CD14-positive monocyte (primary cell): ENCODE data around the gene IFT25. TPM values are rescaled to one million over a fixed set of nuclear protein-coding genes. Genes with fewer than 3 reads are reported as not detected.

Experiments
- DNase-seq, 3 donors: peaks; one replicate each; pipeline ENCODE4 v3.0.0-alpha.2; 2011 to 2022
- H2AFZ ChIP-seq: 2 replicates; pipeline ENCODE4 v1.6.0; 2012; ENCODE audit warnings: mild to moderate bottlenecking, low read depth, low read length, inconsistent platforms; ENCODE audit not compliant: insufficient read depth, poor library complexity, severe bottlenecking
- H3K27ac ChIP-seq, 2 donors: 1 replicate in 1 of 2; 2 replicates in 1 of 2; pipeline ENCODE4 v1.5.1; 2012 to 2013; ENCODE audit warnings: low read length in 2 of 2, control low read depth in 1 of 2, inconsistent platforms in 1 of 2, low read depth in 1 of 2, mild to moderate bottlenecking in 1 of 2
- H3K27me3 ChIP-seq, 2 donors: one replicate each; pipeline versions ENCODE4 v1.6.0 to v1.6.1; 2011 to 2013; ENCODE audit warnings: low read length in 2 of 2; ENCODE audit not compliant: control insufficient read depth in 2 of 2, insufficient read depth in 2 of 2
- H3K36me3 ChIP-seq, 2 donors: replicated peaks in 1 of 2; 1 replicate in 1 of 2; 2 replicates in 1 of 2; pipeline versions ENCODE4 v1.5.1 to v1.6.1; 2012 to 2013; ENCODE audit warnings: low read length in 2 of 2, control low read depth in 1 of 2, inconsistent platforms in 1 of 2, mild to moderate bottlenecking in 1 of 2; ENCODE audit not compliant: insufficient read depth in 2 of 2, control insufficient read depth in 1 of 2
- H3K4me1 ChIP-seq, 2 donors: 1 replicate in 1 of 2; 2 replicates in 1 of 2; pipeline versions ENCODE4 v1.5.1 to v1.6.1; 2012 to 2013; ENCODE audit warnings: low read length in 2 of 2, control low read depth in 1 of 2, inconsistent platforms in 1 of 2, mild to moderate bottlenecking in 1 of 2, moderate library complexity in 1 of 2; ENCODE audit not compliant: insufficient read depth in 2 of 2, control insufficient read depth in 1 of 2
- H3K4me2 ChIP-seq: replicated peaks from 2 replicates; pipeline ENCODE3; 2012; ENCODE audit warnings: low read length, moderate library complexity, mild to moderate bottlenecking; ENCODE audit not compliant: poor library complexity, severe bottlenecking; ENCODE audit errors: extremely low read depth
- H3K4me3 ChIP-seq, 3 experiments: fragments of 200-600 bp in 1 of 3; sonication (generic) in 1 of 3; replicated peaks in 1 of 3; 1 replicate in 2 of 3; 2 replicates in 1 of 3; pipeline ENCODE4 v1.5.1; 2011 to 2013; ENCODE audit warnings: low read length in 3 of 3, mild to moderate bottlenecking in 3 of 3, control low read depth in 2 of 3, low read depth in 2 of 3, inconsistent platforms in 1 of 3, moderate library complexity in 1 of 3
- H3K79me2 ChIP-seq: 2 replicates; pipeline ENCODE4 v1.6.0; 2012; ENCODE audit warnings: mild to moderate bottlenecking, control low read depth, inconsistent platforms, low read length, moderate library complexity; ENCODE audit not compliant: insufficient read depth
- H3K9ac ChIP-seq: 2 replicates; pipeline ENCODE4 v1.6.0; 2017; ENCODE audit warnings: low read length, mild to moderate bottlenecking; ENCODE audit not compliant: insufficient read depth, poor library complexity, severe bottlenecking
- H3K9me3 ChIP-seq, 2 donors: replicated peaks in 1 of 2; 1 replicate in 1 of 2; 2 replicates in 1 of 2; pipeline versions ENCODE4 v1.5.1 to v1.6.1; 2012 to 2013; ENCODE audit warnings: low read length in 2 of 2, control low read depth in 1 of 2; ENCODE audit not compliant: control insufficient read depth in 1 of 2, insufficient read depth in 1 of 2
- H4K20me1 ChIP-seq: 2 replicates; pipeline ENCODE4 v1.6.0; 2012; ENCODE audit warnings: mild to moderate bottlenecking, low read length, control low read depth, moderate library complexity; ENCODE audit not compliant: insufficient read depth
- H3K27ac Mint-ChIP-seq, 7 donors: one replicate each; pipeline ENCODE4 v1.8.0; 2020; ENCODE audit warnings: mild to moderate bottlenecking in 7 of 7, mixed read lengths in 7 of 7, moderate library complexity in 6 of 7, inconsistent platforms in 2 of 7
- H3K27me3 Mint-ChIP-seq, 3 donors: one replicate each; pipeline ENCODE4 v1.8.0; 2021 to 2022; ENCODE audit warnings: low read depth in 3 of 3, mild to moderate bottlenecking in 3 of 3, mixed read lengths in 3 of 3, moderate library complexity in 3 of 3, inconsistent platforms in 1 of 3
- H3K36me3 Mint-ChIP-seq, 2 donors: one replicate each; pipeline ENCODE4 v1.8.0; 2020; ENCODE audit warnings: mixed read lengths in 2 of 2, inconsistent platforms in 1 of 2, mild to moderate bottlenecking in 1 of 2
- H3K4me1 Mint-ChIP-seq: one replicate; pipeline ENCODE4 v1.8.0; 2020; ENCODE audit warnings: mild to moderate bottlenecking, mixed read lengths
- H3K4me3 Mint-ChIP-seq, 2 donors: one replicate each; pipeline ENCODE4 v1.8.0; 2020; ENCODE audit warnings: mild to moderate bottlenecking in 2 of 2, mixed read lengths in 2 of 2, moderate library complexity in 1 of 2
- H3K9me3 Mint-ChIP-seq, 7 donors: one replicate each; pipeline ENCODE4 v1.8.0; 2020 to 2022; ENCODE audit warnings: mixed read lengths in 7 of 7, mild to moderate bottlenecking in 6 of 7, moderate library complexity in 6 of 7, inconsistent platforms in 2 of 7
- WGBS: methylation state at CpG from one replicate; pipeline ENCODE4 v1.1.5; 2013; ENCODE audit warnings: missing lambda C conversion rate; ENCODE audit not compliant: insufficient coverage; 5-methylcytosine and 5-hydroxymethylcytosine counted together
- intact Hi-C, 2 donors: fragments of 100-400 bp; cut with micrococcal nuclease; formaldehyde crosslinking; loops; one replicate each; pipeline versions ENCODE4 v1.15.0 to v1.15.1; 2023
- polyA plus RNA-seq, 3 donors: library from polyadenylated mRNA; depleted of rRNA in 1 of 3; unstranded in 2 of 3; stranded (reverse) in 1 of 3; fragments of 300-500 nt in 2 of 3; fragments of >200 nt in 1 of 3; fragmentation: Illumina TruSeq in 2 of 3; gene quantifications; 1 replicate in 2 of 3; 2 replicates in 1 of 3; pipeline ENCODE4 v1.2.3, GENCODE V29; 2012 to 2021
- TF ChIP-seq, protein P1 (sequence below): fragments of 200-600 bp; IDR thresholded peaks from one replicate; pipeline ENCODE4 v1.8.0; 2022; ENCODE audit warnings: antibody characterized with exemption, mild to moderate bottlenecking

Gene IFT25
- polyA plus RNA-seq, 3 donors: 17.1 to 30.6 (median 27.8) TPM

- Histone ChIP-seq H3K27ac (no peak overlapping the region), H3K4me2 (no peak overlapping the region), H3K9ac (no peak overlapping the region), H3K36me3 (peaks cover 17 to 75% of the 10 kb centered on the region in 2 donors), H4K20me1 (no peaks in the 10 kb centered on the region), H3K79me2 (no peaks in the 10 kb centered on the region), H3K4me3 (no peak overlapping the region), H3K27me3 (no peaks in the 10 kb centered on the region), H3K9me3 (peaks cover 19 to 20% of the 10 kb centered on the region in 2 donors), H2AFZ (no peak overlapping the region), H3K4me1 (no peaks in the 10 kb centered on the region)
- intact Hi-C loops: no loop called here
- Mint-ChIP-seq H3K4me3 (no peak overlapping the region), H3K27me3 (no peaks in the 10 kb centered on the region), H3K9me3 (peaks cover 11 to 29% (median 18%) of the 10 kb centered on the region in 7 donors), H3K36me3 (peaks cover 46 to 72% of the 10 kb centered on the region in 2 donors), H3K27ac (no peak overlapping the region), H3K4me1 (no peaks in the 10 kb centered on the region)
- DNase-seq: no peak
- TF ChIP-seq, protein P1, sequence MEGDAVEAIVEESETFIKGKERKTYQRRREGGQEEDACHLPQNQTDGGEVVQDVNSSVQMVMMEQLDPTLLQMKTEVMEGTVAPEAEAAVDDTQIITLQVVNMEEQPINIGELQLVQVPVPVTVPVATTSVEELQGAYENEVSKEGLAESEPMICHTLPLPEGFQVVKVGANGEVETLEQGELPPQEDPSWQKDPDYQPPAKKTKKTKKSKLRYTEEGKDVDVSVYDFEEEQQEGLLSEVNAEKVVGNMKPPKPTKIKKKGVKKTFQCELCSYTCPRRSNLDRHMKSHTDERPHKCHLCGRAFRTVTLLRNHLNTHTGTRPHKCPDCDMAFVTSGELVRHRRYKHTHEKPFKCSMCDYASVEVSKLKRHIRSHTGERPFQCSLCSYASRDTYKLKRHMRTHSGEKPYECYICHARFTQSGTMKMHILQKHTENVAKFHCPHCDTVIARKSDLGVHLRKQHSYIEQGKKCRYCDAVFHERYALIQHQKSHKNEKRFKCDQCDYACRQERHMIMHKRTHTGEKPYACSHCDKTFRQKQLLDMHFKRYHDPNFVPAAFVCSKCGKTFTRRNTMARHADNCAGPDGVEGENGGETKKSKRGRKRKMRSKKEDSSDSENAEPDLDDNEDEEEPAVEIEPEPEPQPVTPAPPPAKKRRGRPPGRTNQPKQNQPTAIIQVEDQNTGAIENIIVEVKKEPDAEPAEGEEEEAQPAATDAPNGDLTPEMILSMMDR: no peak
- no CpG with 5 or more reads among the region's 2 CpGs for WGBS
These were observed 14.0 kb downstream of the IFT25 start for GRCh38 chr1:53931523-53931922.

- Histone ChIP-seq H2AFZ (no peak overlapping the region), H3K36me3 (peaks cover 17 to 69% of the 10 kb centered on the region in 2 donors), H3K4me3 (no peak overlapping the region), H3K4me2 (no peak overlapping the region), H3K4me1 (no peaks in the 10 kb centered on the region), H4K20me1 (no peaks in the 10 kb centered on the region), H3K27ac (no peak overlapping the region), H3K27me3 (no peaks in the 10 kb centered on the region), H3K9me3 (peaks cover 19 to 20% of the 10 kb centered on the region in 2 donors), H3K79me2 (no peaks in the 10 kb centered on the region), H3K9ac (no peak overlapping the region)
- H3K27ac Mint-ChIP-seq: no peak overlapping the region
- peaks cover 44 to 70% of the 10 kb centered on the region in 2 donors for H3K36me3 Mint-ChIP-seq
- no CpG with 5 or more reads among the region's 3 CpGs for WGBS
- H3K9me3 Mint-ChIP-seq: peaks cover 11 to 28% (median 18%) of the 10 kb centered on the region in 7 donors
- no peak for DNase-seq
- no peak overlapping the region for H3K4me3 Mint-ChIP-seq
- H3K27me3 Mint-ChIP-seq: peaks cover 0 to 1% (median 0%) of the 10 kb centered on the region in 3 donors
- intact Hi-C loops: no loop called here
- TF ChIP-seq, protein P1: no peak
- H3K4me1 Mint-ChIP-seq: no peaks in the 10 kb centered on the region
These were observed 14.6 kb downstream of the IFT25 start for GRCh38 chr1:53930932-53931331.
